HTERT RPE-1 (cell line): ENCODE results near the gene TRIM8.

ENCODE experiments used
- in situ Hi-C: fragments of 300-500 bp; cut with MboI; formaldehyde crosslinking; loops from 4 replicates; pipeline ENCODE4 v1.14.3; 2020; ENCODE audit warnings: low sequenced_read_pairs

Gene TRIM8, protein sequence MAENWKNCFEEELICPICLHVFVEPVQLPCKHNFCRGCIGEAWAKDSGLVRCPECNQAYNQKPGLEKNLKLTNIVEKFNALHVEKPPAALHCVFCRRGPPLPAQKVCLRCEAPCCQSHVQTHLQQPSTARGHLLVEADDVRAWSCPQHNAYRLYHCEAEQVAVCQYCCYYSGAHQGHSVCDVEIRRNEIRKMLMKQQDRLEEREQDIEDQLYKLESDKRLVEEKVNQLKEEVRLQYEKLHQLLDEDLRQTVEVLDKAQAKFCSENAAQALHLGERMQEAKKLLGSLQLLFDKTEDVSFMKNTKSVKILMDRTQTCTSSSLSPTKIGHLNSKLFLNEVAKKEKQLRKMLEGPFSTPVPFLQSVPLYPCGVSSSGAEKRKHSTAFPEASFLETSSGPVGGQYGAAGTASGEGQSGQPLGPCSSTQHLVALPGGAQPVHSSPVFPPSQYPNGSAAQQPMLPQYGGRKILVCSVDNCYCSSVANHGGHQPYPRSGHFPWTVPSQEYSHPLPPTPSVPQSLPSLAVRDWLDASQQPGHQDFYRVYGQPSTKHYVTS

DNA sequence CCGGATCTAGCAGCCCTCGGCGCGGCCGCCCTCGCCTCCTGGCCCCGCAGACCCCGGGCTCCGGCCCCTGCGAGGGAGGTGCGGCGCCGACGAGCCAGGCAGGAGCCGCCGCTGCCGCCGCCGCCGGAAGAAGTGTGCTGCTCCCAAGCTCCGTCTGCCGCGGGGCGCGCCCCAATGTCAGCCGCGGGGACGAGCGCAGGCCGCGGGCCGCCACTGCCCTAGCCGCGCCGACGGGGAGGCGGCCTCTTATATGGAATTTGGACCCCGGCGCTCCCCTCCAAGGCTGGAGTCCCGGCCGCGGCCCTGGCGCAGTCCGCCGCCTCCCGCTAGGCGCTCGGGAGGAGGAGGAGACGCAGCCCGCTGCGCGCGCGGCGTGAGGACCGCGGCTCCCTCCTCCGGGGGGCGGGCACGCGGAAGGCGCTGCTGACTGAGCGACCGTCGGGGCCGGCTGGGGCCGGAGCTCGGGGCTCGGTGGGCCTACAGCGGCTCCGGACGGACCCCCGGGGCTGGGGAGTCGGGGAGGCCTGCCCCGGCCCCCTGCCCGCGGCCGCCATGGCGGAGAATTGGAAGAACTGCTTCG, at the start of gene TRIM8:
TRIM8 (plus strand) TSS at position 414 of the 580 bp plus-strand sequence; CDS start at position 553, 139 bp downstream.
- in situ Hi-C loops, result no loop called here

DNA sequence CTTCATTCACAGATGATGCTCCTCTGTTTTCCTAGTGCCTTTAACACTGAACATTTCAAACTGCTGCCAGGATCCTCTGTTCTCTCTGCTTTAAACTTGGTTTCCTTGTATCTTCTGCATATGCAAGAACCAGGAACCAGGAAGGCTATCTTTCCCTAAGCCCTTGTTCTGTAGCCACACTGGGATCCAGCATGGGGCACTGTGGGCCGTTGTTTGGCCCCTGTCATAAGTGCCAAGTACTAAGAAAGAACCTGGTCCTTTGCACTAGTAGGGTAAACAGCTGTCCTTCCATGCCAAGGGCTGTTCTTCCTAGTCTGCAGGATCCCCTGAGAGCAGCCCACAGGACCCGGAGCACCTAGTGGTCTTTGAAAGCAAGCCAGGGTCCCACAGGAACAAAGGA, 49.0 kb upstream of the TRIM8 start:
- in situ Hi-C loops, result no loop called here

DNA sequence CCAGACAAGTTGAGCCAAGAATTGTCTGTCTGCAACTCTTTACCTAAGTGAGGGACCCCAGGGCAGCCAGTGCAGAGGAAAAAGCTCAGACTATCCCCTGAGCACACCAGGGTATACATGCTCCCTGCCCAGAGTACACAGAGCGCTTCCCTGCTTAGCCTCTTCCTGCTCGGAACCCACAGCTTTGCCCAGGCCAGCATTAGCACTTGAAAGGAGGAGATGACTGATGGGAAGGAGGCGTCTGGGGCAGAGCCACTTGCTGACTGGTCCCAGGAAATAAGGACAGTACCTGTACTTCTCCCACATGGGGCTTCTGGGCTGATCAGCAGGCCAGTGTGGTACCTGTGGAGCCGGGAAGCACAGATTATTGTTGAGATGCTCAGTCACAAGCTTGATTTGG, 48.4 kb upstream of the TRIM8 start:
- in situ Hi-C loops, result no loop called here

DNA sequence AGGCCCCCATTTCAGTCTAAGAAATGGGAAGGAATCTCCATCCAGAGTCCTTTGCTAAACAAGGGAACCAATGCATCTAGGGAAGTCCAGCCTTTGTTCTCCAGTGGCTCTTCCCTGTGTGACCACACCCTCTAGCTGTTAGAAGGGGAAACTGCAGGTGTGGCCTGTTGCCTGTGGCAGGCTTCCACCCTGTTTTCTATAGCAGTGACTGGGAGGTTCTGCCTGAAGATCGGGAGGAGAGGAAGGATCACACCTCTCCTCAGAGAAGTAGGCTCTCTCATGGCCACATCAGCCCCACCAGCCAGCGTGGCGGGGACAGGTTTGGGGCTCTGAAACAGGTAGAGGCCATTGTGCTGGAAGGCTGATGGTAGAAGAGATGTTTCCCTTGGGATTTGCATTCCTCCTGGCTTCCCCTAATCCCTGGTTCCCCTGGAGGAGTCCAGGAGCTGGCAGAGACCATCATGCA, 47.7 kb upstream of the TRIM8 start:
- in situ Hi-C loops, result no loop called here

DNA sequence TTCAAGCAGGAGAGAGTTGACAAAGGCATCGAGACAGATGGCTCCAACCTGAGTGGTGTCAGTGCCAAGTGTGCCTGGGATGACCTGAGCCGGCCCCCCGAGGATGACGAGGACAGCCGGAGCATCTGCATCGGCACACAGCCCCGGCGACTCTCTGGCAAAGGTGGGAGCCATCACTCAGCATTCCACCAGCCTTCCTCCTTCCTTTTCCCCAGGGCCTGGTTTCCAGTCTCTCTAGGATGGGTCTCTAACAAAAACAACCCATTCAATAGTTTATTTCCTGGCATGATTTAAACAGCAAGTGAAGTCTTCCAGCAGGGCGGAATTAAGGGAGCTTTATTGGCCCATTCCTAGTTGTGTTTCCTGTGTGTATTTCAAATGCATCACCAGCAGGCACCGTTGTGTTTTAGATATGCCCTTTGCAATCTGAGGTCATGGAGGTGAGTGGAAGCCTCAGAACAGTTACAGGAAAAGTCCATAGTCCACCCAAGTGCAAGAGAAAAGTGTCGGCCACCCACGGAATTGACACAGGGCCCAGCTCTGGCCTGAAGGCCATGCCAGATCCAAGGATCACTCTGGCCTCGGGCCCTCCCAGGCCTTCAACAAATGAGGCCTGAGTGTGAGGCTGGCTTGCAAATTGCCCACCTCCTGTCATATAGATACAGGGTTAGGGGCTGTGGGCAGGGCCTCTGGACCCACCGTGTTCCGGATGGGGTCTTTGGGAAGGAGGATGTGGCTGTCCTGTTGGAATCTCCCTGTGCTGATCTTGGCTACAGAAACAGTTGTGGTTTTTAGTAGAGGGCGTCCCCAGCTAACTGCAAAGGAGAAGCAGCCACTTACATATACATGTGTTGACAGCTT, 46.9 kb upstream of the TRIM8 start:
- in situ Hi-C loops, result no loop called here

DNA sequence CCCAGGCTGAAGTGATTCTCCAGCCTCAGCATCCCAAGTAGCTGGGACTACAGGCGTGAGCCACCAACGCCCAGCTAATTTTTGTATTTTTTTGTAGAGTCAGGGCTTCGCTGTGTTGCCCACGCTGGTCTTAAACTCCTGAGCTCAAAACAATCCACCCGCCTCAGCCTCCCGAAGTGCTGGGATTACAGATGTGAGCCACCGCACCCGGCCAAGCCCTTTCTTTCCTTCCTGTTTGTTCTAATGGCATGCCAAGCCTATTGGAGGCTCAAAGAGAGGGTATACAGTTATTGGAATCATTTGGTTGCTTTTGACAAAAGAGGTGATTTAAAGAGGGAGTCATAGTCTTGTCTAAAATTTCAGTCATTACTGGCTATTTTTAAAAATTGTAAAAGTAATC, 46.0 kb upstream of the TRIM8 start:
- in situ Hi-C loops, result no loop called here

DNA sequence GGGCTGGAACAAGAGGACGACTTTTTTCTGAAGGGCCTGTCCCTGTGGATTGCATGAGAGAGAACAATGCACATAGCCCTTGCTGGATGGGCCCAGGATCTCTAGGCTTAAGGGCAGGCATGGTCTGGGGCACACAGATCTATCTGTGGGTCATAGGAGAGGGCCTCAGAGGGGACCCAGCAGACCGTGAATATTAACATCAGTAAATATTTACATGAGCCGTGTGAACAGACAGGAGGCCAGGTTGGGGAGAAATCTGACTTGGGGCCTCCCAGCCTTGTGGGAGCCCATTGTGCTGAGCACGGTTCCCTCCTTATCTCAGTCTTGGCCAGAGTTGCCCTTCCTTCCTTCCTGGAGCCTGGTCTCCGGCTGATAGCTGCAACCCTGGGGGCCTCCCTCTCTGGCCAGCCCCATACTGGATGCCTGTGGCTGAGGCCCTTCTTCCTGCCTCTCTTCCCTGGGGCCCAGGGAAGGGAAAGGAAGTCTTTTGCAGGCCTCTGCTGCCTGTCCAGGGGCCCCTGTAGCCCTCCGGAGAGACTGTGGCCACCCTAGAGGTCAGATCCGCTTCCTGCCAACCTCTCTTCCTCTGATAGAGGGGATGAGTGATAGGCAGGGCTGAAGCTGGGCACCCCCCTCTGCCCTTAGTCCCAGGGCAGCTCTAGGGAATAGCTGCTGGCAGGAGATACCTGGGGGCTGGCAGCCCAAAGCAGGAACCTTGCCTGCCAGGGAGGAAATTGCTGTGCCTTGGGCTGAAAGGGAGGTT, 44.5 kb upstream of the TRIM8 start:
- in situ Hi-C loops, result no loop called here

DNA sequence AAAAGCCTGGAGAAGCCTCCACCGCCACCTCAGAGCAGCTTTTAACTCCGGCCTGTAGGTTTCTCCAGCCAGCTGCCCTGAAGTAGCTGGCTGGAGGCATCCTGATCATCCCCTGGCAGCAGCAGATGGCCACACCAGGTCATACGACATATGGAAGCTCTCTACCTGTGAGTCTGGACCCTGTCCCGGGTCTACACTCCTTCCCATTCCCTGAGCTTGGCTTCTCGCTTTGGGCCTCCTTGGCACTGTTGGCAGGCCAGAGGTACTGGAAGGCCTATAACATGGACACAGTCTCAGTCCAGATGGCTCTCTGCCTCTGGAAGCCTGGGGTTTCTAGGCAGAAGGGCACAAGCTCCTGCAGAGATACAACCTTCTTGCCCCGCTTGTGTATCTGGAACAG, 43.5 kb upstream of the TRIM8 start:
- in situ Hi-C loops, result no loop called here

DNA sequence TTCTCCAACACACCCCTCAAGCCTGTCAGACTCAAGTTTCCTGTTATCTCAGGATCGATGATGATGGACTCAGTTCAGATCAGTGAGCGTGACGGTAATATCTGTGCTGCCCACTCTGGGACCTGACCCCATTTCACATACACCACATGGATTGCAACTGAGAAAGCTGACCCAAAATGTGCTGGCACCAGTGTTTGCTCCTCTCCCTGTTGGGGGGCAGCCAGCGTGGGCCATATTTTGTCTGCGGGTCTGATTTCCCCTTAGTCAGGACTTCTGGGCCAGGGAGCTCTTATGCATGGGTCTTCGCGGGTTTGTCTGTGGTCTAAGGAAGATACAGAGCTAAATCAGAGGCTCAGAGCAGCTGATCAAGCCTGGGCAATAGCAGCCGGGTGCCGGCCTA, 42.6 kb upstream of the TRIM8 start:
- in situ Hi-C loops, result no loop called here

DNA sequence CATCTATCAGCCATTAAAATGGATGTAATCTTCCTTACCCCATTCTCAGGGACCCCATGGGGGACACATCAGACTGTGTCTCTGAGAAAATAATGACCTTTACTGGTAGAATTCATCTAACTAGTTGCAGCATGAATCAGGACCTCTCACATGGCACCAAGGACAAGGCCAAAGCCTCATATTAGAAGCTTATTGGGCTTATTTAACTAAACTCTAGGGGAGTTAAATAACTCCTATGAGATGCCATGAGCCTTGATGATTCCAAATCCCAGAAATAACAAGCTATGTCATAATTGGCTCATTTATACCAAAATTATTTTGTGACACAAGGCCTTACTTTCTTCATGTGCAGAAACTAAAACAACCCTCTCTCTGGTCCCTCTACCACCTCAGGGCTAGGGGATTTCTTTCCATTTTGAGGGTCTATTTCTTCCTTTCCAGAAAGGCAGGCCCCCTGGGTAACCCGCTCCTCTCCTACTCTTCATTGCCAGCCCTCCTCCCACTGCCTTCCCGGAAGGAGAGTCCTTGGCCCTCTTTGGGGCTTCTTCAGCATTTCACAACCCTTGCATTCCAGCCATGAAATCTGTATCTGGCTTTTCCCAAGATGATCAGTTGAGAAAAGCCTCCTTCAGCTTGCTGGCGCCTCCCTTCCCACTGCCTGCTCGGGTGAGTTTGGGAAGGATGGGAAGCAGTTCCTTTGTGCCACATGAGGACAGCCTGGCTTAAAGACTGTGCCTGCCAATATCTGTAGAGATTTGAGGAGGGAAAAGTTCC, 41.8 kb upstream of the TRIM8 start:
- in situ Hi-C loops, result no loop called here

DNA sequence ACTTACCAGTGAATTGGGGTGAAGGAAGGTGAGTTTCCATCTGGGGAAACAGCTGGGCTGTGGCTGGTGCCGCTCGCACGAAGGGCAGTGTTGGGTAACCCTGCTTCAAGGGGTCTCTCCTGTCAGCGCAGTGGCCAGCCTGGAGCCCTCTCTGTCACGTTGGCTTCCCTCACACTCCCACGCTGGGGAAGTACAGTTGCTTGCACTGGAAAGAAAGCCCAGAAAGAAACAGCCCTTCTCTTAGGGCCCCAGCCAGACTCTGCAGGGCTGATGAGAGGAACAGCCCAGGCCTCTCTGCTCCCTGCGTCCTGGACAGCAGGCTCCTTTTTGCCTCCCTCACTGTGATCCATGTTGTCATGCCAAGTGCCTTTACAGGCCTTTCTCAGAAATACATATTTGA, 40.3 kb upstream of the TRIM8 start:
- in situ Hi-C loops, result no loop called here

DNA sequence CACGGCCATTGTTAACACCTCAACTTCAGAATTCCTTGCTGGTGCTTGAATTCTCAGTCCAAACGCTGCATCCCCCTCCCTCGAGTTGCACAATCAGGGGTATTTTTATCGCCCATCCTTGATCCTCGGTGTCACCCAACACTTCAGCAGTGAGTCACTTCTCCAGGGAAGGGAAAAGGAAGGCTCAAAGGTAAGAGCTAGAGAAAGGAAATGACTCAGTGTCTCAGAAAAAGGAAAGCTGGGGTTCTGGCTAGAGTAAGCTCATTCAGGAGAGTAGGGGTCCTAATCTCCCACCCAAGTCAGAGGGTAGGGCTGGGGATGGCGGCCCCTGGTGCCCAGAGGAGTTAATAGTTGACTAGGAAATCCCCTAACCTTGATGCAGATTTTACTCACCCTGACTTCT, 39.8 kb upstream of the TRIM8 start:
- in situ Hi-C loops, result no loop called here

DNA sequence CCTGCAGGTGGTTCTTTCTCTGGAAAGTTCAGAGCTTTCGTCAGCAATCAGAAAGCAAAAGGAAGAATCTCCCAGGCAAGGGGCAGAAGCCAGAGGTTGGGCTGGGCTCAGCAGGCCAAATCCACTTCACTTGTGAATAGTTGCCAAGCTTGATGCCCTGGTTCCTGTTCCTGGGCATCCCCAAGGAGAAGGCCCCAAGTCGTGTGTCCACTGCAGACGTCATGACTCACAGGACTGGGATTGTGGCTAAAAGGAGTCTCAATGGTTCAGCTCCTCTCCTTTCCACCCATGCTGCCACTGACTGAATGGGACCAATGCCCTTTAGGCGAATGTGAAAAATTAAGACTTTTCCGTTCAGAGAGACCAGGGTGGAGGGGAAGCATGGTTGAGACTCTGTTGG, 38.6 kb upstream of the TRIM8 start:
- in situ Hi-C loops, result no loop called here

DNA sequence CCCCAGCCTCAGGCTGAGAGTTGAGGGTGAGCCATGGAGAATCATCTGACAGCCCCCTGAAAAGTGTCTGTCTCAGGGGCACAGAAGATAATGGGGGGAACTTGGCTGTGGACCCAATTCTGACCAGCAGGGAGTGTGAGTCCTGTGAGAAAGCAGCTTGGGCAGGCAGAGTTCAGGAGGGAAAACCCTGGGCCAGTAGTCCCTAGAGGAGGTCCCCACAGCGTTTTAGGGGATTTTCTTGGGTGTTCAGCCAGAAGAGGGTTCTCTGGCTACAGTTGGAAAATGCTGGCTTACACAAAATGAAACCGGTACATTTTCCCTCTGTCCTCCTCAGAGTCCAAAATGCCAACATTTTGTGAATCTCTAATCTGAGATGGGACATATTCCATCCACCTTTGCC, 35.8 kb upstream of the TRIM8 start:
- in situ Hi-C loops, result no loop called here

DNA sequence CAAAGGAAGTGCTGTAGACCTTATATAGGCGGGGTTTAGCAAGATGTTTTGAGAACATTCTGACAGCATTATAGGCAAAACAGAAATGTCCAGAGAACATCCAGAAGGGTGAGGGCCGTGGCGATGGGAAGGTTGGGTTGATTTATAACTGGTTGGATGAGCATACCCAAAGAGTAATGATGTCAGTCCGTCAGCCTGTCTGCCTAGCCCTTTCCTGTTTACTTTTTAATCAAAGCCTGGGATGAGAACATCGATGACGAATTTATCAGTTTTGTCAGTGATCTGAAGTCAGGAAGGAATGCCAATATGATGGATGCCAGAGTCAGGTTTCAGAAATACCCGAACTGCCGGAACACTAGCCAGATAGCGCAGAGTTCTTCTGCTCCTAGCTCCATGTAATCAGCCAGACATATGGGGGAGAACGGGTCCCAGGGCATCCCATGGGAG, 33.8 kb upstream of the TRIM8 start:
- in situ Hi-C loops, result no loop called here

DNA sequence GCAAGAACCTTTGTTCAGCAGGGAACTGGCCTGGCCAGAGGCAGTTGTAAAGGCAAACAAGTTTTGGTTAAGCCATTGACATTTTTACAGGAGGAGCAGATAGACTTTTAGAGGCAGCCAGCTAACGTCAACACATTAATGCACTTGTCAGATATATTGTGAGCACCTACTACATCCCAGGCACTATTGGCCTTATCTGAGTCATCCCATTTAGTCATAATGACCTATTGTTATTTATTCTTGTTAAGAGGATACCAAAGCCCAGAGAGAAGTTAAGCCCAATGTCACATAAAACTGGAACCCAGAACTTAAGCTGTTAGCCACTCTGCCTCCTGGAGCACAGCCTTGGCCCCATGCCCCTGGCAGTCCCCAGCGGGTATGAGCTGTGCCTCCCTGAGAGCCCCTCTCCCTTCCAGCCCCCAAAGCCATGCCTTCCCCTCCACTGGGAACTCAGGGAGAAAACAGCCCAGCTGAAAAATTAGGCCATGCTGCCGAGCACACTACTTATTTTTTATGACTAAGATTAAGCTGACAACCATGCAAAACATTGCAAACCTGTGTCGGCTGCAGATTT, 32.7 kb upstream of the TRIM8 start:
- in situ Hi-C loops, result no loop called here

DNA sequence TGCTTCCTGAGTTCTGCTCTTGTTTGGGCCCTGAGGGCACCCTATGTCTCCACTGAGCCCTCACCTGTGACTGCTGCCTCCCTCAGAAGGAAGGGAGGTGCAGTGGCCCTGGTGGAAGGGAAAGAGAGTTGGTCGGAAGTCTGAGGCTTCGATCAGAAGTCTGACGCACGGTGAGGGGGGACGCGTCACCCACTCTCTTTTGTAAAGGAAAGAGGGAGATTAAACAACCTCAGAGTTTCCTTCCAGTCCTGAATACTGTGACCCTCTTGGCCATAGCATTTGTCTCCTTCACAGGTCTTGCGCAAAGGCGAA, 31.4 kb upstream of the TRIM8 start:
- in situ Hi-C loops, result no loop called here

DNA sequence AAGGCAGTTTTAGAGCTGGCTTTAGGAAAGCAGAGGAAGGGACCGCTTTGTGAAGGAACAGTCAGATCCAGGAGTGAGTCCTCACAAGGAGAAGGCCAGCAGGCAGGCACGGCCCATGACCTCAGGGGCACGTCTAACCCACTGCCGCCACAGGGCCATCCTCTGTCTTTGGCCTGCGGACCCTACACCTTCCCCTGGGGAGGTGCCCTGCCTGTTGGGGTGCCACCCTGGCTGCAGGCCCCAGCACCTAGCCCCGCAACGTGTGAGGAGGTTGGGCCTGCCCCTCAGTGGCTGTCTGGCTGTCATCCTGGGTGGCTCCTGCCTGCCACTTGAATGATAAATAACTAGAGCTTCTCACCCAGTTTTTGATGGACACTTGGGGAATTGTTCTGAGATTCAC, 31.0 kb upstream of the TRIM8 start:
- in situ Hi-C loops, result no loop called here

DNA sequence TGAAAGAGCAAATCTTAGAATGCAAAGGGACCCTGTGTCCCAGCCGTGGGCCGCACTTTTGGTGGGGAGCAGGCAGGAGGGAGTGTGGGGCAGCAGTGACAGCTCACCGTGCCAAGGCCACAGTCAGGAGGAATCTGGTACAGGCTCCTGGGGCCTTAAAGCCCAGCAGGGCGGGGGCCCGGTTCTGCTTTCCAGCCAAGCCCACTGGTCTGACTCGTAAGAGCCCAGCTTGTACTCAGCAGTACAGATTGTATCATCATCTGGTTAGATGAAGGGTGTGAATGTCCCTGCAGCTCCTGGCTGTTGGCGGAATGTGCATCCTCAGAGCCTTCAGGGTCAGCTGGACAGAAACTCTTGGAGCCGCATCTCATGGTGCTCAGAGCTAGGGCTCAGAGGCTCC, 30.5 kb upstream of the TRIM8 start:
- in situ Hi-C loops, result no loop called here

DNA sequence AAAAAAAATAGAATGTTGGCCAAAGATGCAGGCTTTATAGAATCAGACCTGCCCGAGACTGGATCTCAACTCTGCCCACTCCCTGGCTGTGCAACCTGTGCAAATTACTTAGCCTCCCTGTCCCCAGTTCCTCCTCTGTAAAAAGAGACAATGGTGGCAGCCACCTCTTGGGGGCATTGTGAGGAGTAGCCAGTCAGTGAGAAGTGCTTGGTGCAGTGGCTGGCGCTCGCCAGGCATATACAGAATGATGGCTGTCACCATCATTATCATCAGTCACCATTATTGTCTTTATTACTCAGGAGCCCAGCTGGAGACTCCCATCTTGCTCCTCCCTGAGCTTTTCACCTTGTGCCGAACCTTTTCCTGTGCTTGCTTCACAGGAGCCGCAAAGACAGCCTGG, 29.4 kb upstream of the TRIM8 start:
- in situ Hi-C loops, result no loop called here
